IPS DF 19.7 (cell line): Measurements from ENCODE around the gene HOXB7.

ENCODE experiments used
- DNase-seq: peaks from one replicate; pipeline ENCODE4 v3.0.0-alpha.2; 2013; ENCODE audit warnings: low read depth, low spot score

HOXB7 gene

DNA sequence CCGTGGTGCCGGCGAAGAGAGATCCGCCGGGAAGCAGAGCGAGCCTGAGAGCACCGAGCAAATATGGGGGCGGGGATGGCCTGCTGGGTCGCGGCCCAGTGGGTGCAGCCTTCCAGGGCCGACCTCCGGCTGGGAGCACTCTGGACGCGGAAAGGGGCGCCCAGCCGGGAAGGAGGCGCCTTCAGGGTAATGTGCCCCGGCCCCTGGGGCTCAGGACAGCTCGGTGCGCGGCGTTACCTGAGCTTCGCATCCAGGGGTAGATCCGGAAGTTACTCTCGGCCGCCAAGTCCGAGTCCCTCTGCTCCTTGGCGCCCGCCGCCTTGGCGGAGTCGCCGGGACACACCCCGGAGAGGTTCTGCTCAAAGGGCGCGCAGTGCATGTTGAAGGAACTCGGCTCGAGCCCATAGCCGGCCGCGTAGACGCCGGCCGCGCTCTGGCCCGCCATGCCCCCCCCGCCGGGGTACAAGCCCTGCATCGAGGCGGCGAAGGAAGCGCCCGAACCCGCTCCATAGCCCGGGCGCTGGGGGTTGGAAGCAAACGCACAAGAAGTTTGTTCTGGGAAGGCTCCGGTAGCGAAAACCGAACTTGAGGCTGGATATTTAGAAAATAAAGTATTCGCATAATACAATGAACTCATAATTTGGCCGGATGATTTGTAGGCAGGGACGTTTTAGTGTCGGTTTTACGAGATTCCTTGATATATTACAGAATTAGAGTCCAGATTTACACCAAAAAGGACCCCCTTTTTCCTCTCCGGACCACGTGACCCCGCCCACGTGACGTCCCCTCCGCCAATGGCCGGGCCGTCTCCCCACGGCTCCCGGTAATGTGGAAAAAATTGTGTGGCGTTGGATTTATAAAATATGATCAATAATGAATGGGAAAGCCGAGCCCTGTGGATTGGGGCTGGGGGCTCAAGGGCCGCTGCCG is at the start of gene HOXB7:
HOXB7 (minus strand) TSS at position 736 of the 930 bp plus-strand sequence; CDS start at position 637, 99 bp downstream.
- DNase-seq = no peak

DNA sequence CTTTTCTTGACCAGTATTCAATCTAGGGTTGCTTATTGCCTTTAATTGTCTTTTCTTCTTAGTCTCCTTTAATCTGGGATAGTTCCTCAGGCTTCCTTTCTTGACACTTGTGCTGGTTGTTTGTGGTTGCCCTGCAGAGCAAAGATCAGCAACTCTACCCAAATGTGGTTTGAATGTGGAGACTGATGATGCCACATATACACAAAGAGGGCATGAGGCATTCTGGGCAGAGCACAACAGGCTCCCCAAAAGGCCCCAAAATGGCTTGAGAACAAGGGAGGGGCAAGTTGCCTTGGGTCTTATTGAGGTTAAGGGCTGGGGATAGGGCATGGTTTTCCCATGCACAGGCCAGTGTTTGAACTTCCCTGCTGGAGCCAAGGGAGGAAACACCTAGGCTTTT is 45.1 kb upstream of the HOXB7 start:
- no peak for DNase-seq

DNA sequence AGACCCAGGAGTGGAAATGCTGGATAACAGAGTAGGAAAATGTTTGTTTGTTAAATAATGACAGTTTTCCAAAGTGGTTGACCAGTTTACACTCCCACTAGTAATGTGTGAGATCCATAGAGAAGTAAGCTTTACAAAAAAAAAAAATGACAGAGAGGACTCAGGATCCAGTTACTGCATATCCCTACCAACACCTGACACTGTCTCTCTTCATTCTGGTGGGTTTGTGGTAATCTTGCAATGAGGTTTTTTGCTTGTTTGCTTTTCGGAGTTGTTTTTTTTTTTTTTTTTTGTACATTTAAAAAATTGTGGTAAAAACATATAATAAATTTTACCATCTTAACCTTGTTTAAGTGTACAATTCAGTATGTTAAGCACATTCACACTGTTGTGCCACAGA is 38.9 kb upstream of the HOXB7 start:
- DNase-seq = no peak

DNA sequence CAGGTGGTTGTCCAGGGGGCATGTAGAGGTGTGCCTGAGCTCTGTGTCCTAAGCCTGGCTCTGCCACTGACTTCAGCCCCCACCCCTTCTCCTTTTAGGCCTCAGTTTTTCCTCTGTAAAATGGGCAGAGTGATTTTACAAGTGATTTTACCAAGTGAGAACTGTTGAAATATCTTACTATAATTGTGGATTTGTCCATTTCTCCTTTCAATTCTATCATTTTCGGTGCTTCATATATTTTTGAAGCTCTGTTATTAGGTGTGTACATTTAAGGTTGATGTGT is 37.1 kb upstream of the HOXB7 start:
- no peak for DNase-seq

DNA sequence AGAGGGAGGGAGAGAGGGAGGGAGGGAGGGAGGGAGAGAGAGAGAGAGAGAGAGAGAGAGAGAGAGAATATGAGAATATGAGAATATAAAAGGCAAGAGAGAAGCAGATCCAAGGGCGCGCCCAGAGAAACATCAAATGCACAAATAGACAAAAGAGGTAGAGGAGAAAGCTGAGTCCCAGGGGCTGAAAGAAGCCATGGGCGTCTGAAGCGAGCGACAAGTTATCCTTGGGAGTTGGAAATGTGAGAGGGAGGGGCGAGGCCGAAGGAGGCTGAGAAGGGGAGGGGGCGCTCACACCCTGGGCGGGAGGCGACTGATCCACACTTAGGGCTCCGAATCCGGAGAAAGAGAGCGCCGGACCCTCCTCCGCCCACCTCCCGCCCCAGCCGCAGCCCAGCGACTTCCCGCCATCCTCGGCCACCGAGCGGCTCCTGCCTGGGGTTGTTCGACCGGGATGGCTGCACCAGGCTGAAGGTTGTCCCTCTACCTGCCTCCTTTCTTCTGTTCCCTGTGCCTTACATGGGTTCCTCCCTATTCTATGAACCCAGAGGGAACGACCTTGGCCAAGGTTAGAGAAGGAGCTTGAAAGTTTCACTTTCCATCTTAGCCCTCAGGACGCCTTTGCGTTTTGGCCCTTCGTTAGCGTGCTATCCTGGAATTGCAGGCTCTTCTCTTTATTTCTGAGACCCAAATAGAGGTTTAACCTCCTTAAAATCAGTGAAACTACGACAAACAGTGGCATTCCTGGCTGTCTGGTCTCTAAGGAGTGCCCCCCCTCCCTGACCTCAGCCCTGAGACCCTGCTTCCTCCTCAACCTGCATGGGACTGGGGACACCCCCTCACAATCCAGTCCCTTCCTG is 36.5 kb upstream of the HOXB7 start:
- no peak for DNase-seq

DNA sequence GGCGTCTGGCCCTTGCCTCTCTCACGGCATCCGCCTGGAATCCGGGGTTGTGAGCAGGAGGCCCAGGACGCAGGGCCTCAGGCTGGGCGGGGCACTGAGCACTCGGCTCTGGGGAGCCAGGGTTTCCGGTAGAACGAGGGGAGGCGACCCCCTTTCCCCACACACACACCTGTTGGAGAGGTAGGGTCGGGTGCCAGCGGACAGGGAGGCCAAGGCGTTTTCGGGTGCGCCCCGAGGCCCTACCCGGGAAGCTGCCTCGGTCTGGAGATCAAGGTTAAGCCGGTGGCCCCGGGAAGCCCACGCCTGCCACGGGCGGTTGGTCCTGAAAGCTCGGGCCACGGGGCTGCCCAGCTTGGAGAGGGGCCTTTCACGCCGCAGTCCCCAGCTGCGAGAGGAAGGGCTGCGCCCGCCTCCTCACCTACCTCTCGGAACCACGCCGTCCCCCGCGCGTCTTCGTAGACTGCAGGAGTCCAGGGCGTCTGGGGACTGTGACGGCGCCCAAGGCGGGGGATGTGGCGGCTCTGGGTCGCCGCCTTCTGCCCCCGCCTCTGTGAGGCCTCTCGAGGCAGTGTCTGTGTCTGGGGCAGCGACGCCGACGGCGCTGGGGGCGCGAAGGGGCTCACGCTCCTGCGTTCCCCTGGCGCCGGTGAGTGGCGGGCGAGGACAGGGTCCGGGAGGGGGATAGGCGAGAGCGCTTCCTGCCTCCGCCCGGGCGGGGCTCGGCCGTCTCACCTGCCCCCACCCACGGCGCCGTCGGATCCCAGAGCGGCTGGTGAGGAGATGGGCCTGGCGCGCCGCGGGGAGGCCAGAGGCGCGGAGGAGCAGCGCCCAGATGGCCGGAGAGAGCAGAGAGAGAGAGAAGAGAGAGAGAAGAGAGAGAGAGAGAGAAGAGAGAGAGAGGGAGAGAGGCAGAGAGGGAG is 35.6 kb upstream of the HOXB7 start:
- DNase-seq = no peak

DNA sequence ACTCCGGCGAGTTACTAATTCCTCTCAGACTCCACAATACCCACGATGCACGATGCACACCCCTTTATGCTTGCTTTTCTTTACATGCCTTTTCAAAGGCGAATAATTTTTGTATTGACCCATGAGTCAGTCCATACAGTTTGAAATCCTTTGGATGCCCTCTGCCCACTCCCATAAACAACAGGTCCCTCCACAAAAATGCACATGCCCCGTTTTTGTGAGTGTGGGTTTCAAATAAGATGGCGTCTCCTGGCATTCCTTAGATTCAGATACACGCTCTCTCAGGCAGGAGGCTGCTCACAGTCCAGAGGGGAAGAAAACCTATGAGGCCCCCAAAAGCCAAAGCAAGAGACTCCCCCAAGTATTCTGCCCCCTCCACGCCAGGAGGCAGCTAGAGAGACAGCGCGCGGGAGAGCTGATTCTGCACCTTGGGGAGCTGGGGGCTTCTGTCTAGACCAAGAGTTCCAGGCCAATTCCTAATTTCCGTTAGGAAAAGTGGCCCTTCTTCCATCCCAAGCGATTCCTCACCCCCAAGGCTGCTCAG is 34.9 kb upstream of the HOXB7 start:
- no peak for DNase-seq

DNA sequence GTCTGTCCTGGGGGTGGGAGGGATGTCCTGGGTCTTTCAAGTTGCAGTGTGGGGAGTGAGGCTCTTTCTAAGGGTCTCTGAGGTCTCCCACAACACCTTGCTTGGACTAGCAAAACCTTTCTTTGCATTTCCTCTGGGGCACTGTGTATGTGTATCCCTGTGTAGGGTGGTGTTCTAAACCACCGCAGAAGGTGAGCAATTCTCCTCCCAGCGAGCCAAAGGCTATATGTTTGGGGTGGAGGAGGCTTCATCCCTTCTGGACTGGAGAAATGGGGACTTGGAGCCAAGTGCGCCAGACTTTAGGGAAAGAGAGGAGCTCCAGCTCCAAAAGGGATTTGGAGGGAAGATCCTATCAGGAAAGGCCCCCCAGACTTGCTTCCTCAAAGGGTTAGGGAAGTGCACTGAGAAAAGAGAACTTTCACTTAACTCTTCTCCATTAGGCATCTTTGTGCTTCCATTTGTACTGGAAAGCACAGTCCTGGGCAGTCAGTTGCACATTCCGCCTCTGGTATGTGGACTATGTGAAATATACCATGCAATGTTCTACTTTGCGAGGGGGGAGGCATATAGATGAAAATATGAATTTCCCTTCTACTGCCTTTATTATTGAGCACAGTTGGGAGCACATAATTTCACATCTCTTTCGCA is 34.2 kb upstream of the HOXB7 start:
- DNase-seq = no peak

DNA sequence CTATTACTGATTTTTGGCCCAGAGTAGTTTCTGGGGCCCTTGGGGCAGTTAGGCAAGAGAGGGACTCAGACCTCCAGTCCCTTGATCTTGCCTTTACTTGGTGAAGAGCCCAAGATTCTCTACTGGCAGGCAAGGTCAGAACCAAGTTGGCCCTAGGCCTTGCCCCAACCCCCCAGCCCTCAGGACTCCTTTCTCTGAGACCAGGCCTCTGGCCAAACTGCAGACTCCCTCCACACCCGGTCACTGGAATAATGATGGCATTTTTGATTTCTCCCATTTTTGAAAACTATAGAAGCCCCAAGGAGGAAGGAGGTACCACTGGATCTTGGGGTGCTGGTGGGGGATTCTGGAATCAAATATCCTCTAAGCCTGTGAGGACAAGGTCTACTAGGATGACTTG is 33.3 kb upstream of the HOXB7 start:
- no peak for DNase-seq

DNA sequence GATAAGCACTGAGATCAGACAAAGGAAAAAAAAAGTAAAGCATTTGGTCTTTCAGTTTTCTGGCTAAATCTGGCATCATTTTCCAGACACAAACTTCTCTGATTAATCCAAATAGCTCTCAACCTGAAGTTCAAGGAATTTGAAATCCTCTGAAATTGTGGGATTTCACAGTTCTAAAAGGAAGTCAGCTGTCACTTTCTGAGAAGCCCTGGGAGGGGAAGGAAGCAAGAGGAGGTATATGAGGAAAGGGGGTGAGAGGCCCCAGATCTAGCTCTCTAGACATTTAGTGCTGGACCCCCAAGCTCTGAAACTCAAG is 32.8 kb upstream of the HOXB7 start:
- no peak for DNase-seq

DNA sequence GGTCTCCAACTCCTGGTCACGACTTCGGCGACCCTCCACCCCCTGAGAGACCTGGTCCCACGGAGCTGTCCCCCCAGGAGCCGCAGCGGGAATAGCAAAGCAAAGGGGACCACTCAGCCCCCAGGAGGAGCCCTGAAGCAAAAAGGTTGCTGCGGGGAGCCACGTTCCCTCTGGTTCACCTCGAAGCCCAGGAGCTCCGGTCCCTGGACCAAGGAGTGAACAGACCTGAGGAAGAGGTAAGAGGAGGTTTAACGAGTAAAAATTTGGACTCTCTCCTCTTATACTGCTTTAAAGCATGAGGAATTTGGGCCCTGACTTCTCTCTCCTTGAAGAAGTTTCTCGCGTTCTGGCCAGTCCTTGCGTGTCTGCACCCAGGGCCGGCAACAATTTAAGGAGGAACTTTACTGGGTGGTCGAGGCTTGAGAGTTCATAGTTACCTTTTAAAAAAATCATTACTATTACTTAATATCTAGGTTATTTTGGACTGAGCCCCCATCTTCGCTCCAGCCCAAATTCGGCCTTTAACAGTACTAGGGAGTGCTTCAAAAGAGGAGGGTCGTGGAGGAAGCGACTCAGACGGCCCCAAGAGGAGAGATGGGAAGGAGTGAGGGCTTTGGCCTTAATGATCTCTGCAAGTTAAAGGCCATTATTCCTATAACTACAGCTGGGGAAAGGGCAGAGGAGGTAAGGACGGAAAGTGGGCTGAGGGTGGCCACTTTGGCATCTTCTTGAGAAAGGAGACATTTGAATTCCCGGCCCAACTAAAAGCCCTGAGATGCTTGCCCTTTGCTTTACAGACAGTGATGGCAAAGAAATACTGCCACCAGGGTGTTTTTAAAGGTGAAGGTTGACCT is 32.3 kb upstream of the HOXB7 start:
- no peak for DNase-seq

DNA sequence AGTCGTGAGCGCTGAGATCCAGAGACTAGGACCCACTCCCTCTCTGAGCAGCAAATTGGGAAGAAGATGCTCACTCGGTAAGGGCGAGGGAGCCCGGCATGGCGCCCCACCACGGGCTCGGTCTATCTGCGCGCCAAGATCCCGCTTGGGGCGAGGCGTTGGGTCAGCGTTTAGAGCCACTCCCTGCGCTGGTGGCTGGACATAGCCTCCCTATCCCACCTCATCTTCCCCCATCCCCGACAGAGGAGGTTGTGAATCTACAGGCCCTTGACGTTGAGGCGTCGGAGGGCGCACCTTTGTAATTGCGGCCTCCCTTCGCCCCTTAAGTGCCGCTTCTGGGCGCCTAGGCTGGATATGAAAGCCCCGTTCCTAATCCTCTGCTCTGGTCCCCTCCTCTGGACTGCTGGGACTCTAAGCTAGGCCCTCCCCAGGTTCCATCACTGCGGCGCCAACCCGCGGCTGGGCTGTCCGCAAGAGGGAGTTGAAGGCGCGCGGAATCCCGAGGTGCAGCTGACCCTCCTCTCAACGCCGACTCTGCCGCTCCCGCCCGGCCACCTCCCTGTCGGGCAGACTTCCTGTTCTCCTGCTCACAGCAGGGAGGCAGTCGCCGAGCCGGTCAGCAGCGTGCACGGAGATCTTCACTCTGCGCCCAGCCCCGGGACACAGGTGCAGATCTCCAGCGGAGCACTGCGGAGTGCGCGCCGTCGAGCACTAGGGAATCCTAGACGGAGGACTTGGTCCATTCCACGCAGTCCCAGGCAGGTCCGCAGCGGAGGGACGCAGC is 31.4 kb upstream of the HOXB7 start:
- no peak for DNase-seq

DNA sequence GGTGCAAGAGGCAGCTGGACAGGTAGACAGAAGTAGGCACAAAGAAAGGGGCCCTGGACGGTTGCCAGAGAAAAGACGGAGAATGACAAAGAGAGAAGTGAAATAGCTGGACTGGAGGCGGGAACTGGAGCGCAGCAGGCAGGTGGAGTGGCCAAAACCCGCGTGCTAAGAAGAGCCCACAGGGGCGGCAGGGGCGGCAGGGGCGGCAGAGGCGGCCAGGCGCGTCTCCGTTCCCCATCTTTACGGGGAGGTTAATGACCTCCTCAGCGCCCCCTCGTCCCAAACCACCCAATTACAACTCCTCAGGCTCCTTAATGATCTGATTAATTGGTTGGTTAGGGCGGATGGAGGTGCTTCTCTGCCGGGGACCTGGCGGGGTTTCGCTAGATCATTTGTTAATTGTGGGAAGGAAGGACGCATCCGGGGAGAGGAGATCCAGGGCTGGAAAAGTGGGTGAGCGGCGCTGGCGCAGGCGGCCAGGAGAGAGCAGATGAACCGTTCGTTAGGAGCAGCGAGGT is 30.8 kb upstream of the HOXB7 start:
- no peak for DNase-seq

DNA sequence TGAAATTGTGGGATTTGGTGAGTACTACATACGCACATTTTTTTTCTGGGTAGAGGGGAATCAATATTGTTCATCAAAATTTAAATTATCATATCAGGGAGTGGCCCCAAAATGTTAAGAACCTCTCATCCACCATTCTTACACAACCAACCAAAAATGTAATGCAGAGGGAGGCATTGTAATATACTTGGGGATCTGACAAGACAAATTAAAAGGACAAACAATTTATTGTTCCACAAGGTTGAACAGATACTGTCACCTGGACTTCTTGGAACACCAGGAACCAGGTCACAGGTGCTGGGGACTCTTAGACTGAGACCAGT is 30.0 kb upstream of the HOXB7 start:
- no peak for DNase-seq

DNA sequence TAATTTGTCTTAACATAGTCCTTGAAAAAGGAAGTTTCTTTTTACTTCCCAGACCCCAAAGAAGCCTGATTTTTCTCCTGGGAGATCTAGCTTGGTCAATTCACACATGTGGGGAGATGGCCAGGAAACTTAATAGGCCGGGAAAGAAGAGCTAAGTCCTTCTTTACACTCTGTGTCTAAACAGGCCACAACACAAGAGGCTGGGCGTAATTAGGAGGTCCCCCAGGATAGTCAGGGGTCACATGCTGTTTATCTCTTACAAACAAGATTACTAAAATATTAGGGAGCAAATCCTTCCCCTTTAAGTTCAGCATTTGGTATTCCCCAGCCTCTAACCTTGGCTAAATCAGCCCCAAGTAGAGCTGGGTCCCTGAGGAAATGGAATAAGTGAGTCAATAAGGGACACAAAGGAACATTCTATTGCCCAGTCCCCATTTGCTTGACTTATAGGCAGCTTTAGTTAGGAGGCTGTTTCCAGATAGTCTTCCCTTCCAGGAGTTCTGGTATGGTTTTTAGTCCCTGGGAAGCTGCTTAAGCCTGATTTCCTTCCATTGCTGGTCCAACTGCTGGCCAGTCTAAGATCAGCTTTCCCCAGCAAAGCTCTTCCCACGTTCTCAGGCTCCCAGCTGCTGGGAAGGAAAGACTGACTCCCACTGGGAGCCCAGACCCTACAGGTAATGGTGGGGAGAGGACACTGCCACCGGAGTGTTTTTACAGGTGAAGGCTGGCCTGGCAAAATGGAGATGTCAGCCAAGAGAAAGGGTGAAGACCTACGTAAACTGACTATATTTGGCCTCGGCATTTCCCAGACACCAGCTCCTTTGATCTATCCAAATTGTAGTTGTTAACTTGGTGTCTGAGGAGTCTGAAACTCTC is 29.4 kb upstream of the HOXB7 start:
- DNase-seq = no peak

DNA sequence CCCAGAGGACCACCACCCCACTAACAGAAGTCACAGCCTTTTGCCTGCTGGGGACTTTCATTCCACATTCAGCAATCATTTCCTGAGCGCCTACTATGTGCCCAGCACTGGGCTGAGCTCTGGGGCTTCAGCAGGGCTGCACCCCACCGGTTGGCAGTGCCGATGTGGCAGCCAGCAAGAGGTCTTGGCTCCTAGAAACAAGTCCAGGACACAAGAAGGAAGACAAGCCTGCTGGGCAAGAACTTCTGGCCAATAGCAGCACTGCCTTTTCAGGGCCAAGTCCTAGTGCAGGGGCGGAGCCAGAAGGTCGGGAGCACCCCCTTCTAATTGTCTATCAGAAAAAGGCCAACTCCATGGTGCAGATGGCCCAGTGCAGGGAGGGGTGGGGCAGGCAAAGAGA is 28.3 kb upstream of the HOXB7 start:
- no peak for DNase-seq

DNA sequence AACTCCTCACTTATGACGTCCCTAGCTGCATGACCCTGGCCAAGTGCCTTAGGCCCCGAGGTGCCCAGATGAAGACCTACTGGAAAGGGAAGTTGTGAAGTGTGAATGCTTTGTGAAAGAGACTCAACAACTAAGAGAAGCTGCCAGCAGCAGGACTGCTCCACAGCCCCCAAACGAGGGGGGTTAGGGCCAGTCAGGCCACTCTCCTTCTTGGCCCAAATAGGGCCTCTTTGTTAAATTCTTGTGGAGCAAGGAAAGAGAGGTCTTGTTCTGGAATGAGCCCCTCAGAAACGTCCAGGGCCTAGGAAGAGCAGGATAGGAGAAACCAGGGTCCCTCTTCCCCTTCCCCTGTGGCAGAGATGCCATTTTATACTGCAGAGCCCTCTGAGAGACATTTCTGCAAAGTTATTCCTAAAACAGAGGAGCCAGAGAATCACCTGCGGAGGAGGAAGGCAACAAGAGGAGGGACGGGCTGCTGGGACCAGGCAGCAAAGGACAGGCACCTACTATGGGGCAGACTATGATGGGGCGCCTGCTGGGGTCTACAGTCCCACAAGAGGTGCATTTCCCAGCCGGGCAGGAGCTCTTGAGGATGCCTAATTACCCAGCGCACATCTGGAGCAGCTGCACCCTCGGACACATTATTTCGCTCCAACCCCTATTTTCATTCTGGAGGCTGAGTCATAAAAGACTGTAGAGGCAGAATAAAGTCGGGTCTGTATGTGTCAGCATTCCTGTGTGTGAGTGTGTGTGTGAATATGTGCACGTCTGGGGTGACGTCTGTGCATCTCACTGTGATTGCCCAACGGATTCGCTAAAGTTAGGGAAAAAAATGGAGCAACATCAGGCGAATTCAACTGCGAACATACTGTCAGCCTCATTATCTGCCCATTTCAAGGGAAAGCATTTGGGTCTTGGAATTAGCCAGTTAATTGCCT is 26.8 kb upstream of the HOXB7 start:
- DNase-seq = no peak
